HG03354 (cell line): ENCODE results near the gene TTLL8.

Experiments used
- ATAC-seq: cut with Tn5 transposase; IDR thresholded peaks from one replicate; pipeline ENCODE4 v1.9.1; 2021; ENCODE audit warnings: mild to moderate bottlenecking; ENCODE audit not compliant: unreplicated experiment, poor library complexity, severe bottlenecking

The TTLL8 gene

GRCh38 chr22:50009765-50010675 lies 48.1 kb downstream of the TTLL8 start:
- ATAC-seq, result no peak

DNA sequence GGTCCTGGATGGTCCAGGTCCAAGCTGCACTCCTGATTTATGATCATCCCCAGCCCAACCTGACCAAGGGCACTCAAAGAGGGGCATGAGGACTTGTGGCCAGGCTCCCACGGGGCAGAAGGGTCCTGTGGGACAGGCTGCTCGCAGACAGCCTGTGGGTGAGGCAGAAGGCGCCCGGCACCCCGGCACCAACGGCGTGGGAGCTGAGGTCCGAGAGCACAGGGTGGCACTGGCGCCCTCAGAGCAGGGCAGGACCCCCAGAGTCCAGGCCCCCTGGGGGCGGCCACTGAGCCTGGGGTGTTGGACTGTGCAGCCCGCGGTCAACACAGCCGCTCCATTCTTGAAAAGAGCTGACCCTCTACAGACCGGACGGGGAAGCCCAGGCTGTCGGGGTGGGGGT lies 48.8 kb downstream of the TTLL8 start:
- no peak for ATAC-seq

DNA sequence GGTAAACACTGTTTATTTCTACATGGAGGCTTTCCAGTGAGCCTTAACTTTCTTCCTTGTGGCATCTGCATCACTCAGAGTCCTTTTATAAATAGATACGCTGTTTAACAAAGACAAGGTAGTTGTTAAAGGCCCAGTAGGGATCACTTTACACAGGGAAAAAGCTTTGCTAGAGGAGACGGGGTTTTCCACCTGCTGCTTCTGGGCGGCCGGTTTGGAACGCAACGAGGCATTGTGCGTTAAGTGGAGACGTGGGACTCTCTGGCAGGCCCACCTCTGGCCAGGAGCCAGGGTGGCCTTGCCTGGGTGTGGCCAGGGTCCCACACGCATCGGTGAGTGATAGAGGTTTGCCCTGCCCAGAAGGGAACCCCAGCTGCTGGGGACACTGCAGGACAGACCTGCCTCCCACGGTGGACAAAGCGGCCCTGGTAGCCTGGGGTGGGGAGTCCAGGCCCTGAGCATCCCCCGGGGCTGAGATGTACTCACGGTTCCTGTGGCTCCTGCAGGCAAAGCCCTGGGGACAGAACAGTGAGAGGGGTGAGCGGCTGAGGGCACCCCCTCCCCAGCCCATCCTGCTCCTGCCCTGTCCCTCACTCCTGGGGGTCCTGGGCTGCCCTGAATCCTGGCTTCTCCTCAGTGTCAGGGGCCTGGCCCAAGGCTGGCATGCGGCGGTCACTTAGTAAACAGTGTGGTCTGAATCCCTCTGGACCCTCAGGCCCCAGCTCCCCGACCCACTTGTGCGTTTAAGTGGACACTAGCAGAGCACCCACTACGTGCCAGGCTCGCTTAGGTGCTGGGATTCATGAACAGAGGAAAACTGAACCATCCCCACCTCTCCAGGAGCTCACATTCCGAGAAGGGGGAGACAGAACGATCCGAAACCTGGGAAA lies 49.7 kb downstream of the TTLL8 start:
- no peak for ATAC-seq

- no peak for ATAC-seq
Measured at GRCh38 chr22:50007057-50007511, 51.0 kb downstream of the TTLL8 start.

- no peak for ATAC-seq
Measured at GRCh38 chr22:50004918-50005317, 53.2 kb downstream of the TTLL8 start.

DNA sequence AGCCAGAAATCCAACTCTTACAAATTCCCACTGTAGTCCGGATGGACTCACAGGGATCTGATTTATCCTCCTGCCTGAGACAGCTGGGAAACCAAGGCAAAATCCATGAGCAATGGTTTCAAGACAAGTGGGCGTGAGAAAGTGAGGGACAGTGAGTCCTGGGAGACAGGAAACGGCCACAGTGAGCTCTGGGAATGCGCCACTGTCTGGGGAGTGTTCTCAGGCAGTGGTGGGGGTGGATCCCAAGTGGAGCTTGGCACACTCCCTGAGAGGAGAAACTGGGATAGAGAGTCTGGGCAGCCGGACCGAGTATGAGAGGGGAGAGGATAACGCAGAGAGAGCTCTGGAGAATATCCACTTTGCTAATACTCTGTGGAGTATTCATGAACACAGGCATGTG lies 55.3 kb downstream of the TTLL8 start:
- no peak for ATAC-seq

- no peak for ATAC-seq
Measured at GRCh38 chr22:50001388-50002231, 56.5 kb downstream of the TTLL8 start.

DNA sequence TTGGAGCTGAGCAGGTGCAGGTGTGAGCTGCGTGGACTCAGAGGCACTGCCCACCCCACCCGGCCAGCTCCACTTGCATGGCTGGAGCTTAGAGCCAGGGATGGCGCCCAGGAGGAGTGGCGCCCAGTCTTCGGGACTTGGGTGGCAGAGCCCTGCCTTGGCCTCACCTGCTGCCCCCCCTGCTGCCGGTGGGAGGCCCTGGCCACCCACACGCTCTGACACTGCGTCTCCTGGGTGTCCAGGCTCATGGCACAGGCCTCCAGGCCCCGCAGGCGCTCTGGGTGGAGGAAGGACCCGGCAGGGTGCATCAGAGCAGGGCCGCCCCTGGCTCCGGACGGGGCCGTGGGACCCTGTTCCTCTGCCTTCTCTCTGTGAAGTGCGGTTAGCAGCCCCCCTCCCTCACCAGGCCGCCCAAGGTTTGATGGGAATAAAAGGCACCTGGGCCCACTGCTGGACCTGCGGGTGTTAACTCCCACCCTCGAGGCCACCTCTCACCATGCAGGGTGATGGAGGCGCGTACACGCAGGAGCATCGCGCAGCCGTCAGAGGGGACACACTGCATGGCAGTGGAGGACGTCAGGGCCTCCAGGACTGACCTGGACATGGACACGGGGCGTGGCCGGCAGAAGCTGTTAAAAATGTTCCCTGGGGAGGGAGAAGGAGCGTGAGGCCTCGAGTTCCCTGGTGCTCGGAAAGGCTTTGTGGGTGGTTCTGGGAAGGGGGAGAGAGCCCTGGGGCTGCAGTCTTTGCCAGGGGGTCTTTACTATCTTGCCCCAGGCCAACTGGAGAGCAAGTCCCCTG lies 57.3 kb downstream of the TTLL8 start:
- ATAC-seq, result no peak

DNA sequence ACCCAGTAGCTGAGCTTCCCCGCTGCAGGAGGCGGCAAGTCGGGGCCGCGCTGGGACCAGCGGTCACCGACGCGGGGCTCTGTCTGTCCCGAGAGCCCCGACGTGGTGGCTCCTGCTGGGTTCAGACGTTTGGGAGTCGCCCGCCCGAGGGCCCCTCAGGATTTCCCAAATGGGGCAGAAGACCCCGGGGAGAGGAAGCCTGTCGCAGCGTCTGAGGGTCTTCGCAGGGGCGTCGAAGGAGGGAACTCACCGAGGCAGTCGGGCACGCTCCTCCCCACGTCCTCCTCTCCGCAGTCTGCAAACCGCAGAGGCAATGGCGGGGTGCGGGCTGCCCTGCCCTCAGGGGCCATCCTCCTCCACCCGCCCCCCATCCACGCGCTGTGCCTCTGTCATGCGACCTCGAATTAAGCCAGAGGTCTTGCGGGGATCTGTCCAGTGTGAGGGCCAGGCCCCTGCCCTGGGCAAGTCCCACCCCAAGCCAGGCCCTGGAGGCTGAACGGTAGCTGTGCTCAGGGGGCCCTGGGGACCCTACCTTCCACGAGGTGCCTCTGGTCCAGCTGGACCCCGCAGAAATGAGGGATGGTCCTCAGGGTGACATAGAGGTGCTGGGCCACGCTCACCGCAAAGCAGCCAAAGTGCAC lies 58.0 kb downstream of the TTLL8 start:
- no peak for ATAC-seq

GRCh38 chr22:49999063-49999945 lies 58.8 kb downstream of the TTLL8 start:
- ATAC-seq, result no peak

DNA sequence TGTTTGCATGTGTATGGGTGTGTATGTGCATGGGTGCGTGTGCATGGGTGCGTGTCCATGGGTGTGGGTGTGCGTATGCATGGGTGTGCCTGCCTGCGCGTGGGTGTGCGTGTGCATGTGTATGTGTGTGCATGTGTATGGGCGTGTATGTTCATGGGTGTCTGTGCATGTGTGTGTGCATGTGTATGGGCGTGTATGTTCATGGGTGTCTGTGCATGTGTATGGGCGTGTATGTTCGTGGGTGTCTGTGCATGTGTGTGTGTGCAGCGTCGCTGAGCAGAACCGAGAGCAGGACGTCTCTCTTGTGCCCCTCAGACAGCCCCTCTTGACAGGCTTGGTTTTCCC lies 59.4 kb downstream of the TTLL8 start:
- no peak for ATAC-seq

DNA sequence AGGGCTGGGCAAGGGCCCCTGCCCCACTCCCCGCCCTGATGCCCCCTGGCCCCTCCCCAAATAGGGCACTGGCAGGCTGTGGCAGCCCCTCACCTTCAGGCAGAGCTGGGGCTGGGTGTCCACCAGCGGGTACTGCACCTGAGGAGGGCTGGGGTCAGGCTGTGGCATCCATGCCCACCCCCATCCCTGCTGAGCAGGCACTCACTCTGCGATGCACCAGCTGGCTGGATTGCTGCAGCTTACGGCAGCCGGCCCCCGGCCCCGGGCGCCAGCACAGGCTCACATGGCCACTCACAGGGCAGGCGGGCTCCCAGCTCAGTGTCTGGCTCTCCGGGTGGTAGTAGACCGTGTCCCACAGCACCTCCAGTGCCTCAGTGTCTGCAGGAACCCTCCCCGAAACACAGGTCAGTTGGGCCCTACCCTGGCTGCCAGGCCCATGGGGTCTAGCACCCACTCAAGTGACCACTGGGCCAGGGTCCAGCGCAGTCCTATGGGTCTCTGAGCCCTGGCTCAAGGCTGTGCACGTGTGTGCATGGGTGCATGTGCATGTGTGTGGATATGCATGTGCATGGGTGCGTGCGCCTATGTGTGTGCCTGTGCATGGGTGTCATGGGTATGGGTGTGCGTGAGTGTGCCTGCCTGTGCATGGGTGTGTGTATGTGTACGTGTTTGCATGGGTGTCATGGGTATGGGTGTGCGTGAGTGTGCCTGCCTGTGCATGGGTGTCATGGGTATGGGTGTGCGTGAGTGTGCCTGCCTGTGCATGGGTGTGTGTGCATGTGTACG lies 60.0 kb downstream of the TTLL8 start:
- no peak for ATAC-seq

GRCh38 chr22:49997251-49997599 lies 60.9 kb downstream of the TTLL8 start:
- ATAC-seq, result no peak

DNA sequence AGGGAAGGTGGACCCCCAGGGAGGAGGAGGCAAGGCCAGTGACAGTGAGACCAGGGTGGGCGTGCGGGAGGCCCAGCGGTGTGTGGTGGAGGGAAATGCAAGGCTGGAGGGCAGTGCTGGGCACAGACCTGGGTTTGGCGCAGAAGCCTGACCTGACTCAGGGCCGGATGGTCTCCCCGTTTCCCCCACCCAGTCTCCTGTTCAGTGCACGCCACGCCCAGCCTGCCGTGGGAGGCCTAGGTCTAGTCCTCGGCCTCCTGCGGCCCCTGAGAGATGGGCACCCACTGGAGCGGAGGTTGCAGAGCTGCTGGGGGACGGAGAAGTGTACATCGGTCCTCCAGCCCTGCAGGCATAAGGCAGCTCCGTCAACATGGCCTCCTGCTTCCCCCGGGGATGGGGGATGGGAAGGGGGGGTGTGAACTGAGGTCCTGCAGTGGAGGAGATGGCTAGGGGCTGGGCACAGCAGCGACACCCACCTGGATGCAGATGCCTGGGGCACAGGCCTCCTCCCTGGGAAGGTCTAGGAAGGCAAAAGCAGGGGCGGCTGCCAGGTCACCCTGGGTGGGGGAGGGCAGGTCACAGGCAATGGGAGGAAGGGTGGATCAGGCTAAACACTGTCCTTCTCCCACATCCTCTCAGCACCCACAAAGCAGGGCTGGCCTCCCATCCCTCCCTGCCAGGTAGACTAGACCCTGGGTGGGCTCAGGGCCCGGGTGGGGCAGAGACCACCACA lies 61.4 kb downstream of the TTLL8 start:
- no peak for ATAC-seq

DNA sequence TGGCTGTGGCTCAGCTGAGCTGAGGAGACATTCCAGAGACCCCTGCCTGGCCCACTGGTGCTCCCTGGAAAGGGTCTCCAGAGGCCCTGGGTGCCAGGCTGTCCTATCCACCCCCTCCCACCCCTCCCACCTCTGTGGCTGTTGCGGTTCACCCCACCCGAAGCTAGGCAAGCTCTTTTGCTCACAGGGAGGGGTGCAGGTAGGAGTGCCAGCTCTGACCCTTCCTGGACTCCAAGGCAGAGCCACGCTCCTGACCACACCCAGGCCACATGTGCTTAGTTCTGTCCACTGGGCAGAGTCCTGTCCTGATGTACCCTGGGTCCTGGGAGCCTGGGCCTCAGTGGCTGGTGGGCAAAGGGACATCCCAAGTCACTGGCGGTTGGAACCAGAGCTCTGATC lies 62.0 kb downstream of the TTLL8 start:
- ATAC-seq, result no peak

GRCh38 chr22:49995361-49996118 lies 62.6 kb downstream of the TTLL8 start:
- ATAC-seq, result no peak
